Caco-2 (cell line): ENCODE results near the gene ZPR1. TPM values are rescaled to one million over a fixed set of nuclear protein-coding genes. Genes with fewer than 3 reads are reported as not detected.

Experiments
- BruUV-seq: library from RNA; stranded (reverse); fragments of 400-500 nt; replicated peaks from 2 replicates; lab custom pipeline; 2021; lab: Mats Ljungman, UMichigan
- CTCF ChIA-PET: fragments of 300-600 bp; sonication (Branson Sonifier 250); formaldehyde crosslinking; loops from one replicate; lab custom pipeline; 2022; ENCODE audit warnings: antibody characterized with exemption; lab: Charles Lee
- POLR2A ChIA-PET: fragments of 300-600 bp; sonication (Branson Sonifier 250); formaldehyde crosslinking; loops from one replicate; lab custom pipeline; 2022; ENCODE audit warnings: antibody characterized with exemption; lab: Charles Lee
- DNase-seq, 2 experiments: peaks; one replicate each; pipeline versions ENCODE4 v3.0.0 to v3.0.0-alpha.2; 2020 to 2022
- H3K27me3 ChIP-seq: replicated peaks from 2 replicates; pipeline ENCODE4 v1.6.0; 2011; ENCODE audit warnings: low read length; ENCODE audit not compliant: control insufficient read depth, insufficient read depth
- H3K36me3 ChIP-seq: 2 replicates; pipeline ENCODE4 v1.5.1; 2011; ENCODE audit warnings: low read length; ENCODE audit not compliant: control insufficient read depth, insufficient read depth
- H3K4me1 ChIP-seq: fragments of 250-450 bp; sonication (Bioruptor Pico); 2 replicates; pipeline ENCODE4 v1.5.1; 2020; ENCODE audit warnings: mild to moderate bottlenecking
- H3K4me3 ChIP-seq: 2 replicates; pipeline ENCODE4 v1.5.1; 2011; ENCODE audit warnings: low read depth, mild to moderate bottlenecking, control low read depth, low read length
- H3K9me3 ChIP-seq: fragments of 250-450 bp; sonication (Bioruptor Pico); 2 replicates; pipeline ENCODE4 v1.5.1; 2020; ENCODE audit warnings: mild to moderate bottlenecking, moderate library complexity
- H3K27ac Mint-ChIP-seq: one replicate; pipeline ENCODE4 v1.8.0; 2022; ENCODE audit warnings: mixed read lengths; ENCODE audit not compliant: unreplicated experiment
- H3K27me3 Mint-ChIP-seq: one replicate; pipeline ENCODE4 v1.8.0; 2022; ENCODE audit warnings: mixed read lengths; ENCODE audit not compliant: insufficient read depth, unreplicated experiment
- H3K36me3 Mint-ChIP-seq: one replicate; pipeline ENCODE4 v1.8.0; 2022; ENCODE audit warnings: mild to moderate bottlenecking, mixed read lengths; ENCODE audit not compliant: insufficient read depth, unreplicated experiment
- H3K4me1 Mint-ChIP-seq: one replicate; pipeline ENCODE4 v1.8.0; 2022; ENCODE audit warnings: low read depth, mixed read lengths; ENCODE audit not compliant: unreplicated experiment
- H3K4me3 Mint-ChIP-seq: one replicate; pipeline ENCODE4 v1.8.0; 2022; ENCODE audit warnings: mild to moderate bottlenecking, moderate library complexity, mixed read lengths; ENCODE audit not compliant: unreplicated experiment
- H3K9me3 Mint-ChIP-seq: one replicate; pipeline ENCODE4 v1.8.0; 2022; ENCODE audit warnings: mixed read lengths; ENCODE audit not compliant: unreplicated experiment
- CTCF ChIP-seq, 2 experiments: fragments of 200-600 bp in 1 of 2; IDR thresholded peaks; 1 replicate in 1 of 2; 2 replicates in 1 of 2; pipeline versions ENCODE4 v1.5.1 to v1.8.0; 2011 to 2022; ENCODE audit warnings: antibody characterized with exemption in 1 of 2, control low read depth in 1 of 2, inconsistent platforms in 1 of 2, low read depth in 1 of 2, low read length in 1 of 2, mild to moderate bottlenecking in 1 of 2, moderate library complexity in 1 of 2; ENCODE audit not compliant: insufficient read depth in 1 of 2, severe bottlenecking in 1 of 2, unreplicated experiment in 1 of 2
- intact Hi-C: fragments of 100-400 bp; cut with micrococcal nuclease; formaldehyde crosslinking; loops from one replicate; pipeline ENCODE4 v1.10.0; 2022; ENCODE audit not compliant: unreplicated experiment
- total RNA-seq: library from RNA; stranded (reverse); gene quantifications from 2 replicates; pipeline ENCODE4 v1.2.3, GENCODE V29; 2022

ZPR1 gene
- total RNA-seq, 1 experiment from 2014 or later, result 194 TPM

GRCh38 chr11:116791002-116791812, 3.4 kb upstream of the ZPR1 start:
- Mint-ChIP-seq H3K36me3 (peaks cover 19% of the 10 kb centered on the region), H3K27ac (peak overlapping the region; percentile 4), H3K27me3 (no peaks in the 10 kb centered on the region), H3K4me3 (no peak overlapping the region), H3K4me1 (peaks cover 41% of the 10 kb centered on the region), H3K9me3 (peaks cover 14% of the 10 kb centered on the region)
- H3K9me3 ChIP-seq, result no peaks in the 10 kb centered on the region; the same call in 1 of the 2 replicates
- peak; percentile 86 to 96 for TF ChIP-seq CTCF (IDR thresholded peaks at IDR 0.05; ENCODE audit: insufficient read depth in 1 of 2, low read depth in 1 of 2, low read length in 1 of 2, severe bottlenecking in 1 of 2, unreplicated experiment in 1 of 2)
- no peaks in the 10 kb centered on the region for H3K27me3 ChIP-seq
- peaks cover 1% of the 10 kb centered on the region; the same call in 1 of the 2 replicates for H3K36me3 ChIP-seq
- CTCF ChIA-PET, result interaction anchor here (0.6 to 5.5 kb wide), 22 partner anchors 8 to 436 kb away, joined by 3 to 52 read pairs (median 4); partner anchors contain the start of genes APOA1, APOA4 and APOC3
- POLR2A ChIA-PET, result interaction anchor here (1.3 to 2.1 kb wide), 2 partner anchors 38 to 46 kb away, joined by 8 to 11 read pairs; partner anchors contain the start of genes APOA1 and APOC3
- DNase-seq, result peak; percentile 79 to 84
- no peak overlapping the region for H3K4me3 ChIP-seq
- intact Hi-C loops, result loop anchor here (1.0 kb wide), 2 partner anchors 45 to 315 kb away; no protein-coding TSS in a partner anchor
- peaks cover 50% of the 10 kb centered on the region for H3K4me1 ChIP-seq
- BruUV-seq, result no TSS peak

- H3K27me3 Mint-ChIP-seq, result no peaks in the 10 kb centered on the region
- Histone ChIP-seq H3K27me3 (no peaks in the 10 kb centered on the region), H3K4me1 (peaks cover 56% of the 10 kb centered on the region), H3K9me3 (no peaks in the 10 kb centered on the region; the same call in 1 of the 2 replicates), H3K36me3 (peaks cover 4% of the 10 kb centered on the region; the same call in 1 of the 2 replicates), H3K4me3 (no peak overlapping the region)
- peaks cover 42% of the 10 kb centered on the region for H3K4me1 Mint-ChIP-seq
- H3K9me3 Mint-ChIP-seq, result peaks cover 14% of the 10 kb centered on the region
- TF ChIP-seq CTCF (IDR thresholded peaks at IDR 0.05; ENCODE audit: insufficient read depth in 1 of 2, low read depth in 1 of 2, low read length in 1 of 2, severe bottlenecking in 1 of 2, unreplicated experiment in 1 of 2), result no peak
- DNase-seq, result no peak
- BruUV-seq, result no TSS peak
- CTCF ChIA-PET, result interaction anchor here (0.6 to 5.5 kb wide), 18 partner anchors 7 to 436 kb away, joined by 3 to 52 read pairs (median 4); partner anchors contain the start of genes APOA1 and APOC3
- peak overlapping the region; percentile 4 for H3K27ac Mint-ChIP-seq
- H3K4me3 Mint-ChIP-seq, result no peak overlapping the region
- H3K36me3 Mint-ChIP-seq, result peaks cover 27% of the 10 kb centered on the region
- intact Hi-C loops, result loop anchor here (1.0 kb wide), 2 partner anchors 46 to 316 kb away; no protein-coding TSS in a partner anchor
- POLR2A ChIA-PET, result interaction anchor here (1.3 to 2.1 kb wide), 2 partner anchors 39 to 46 kb away, joined by 8 to 11 read pairs; partner anchors contain the start of genes APOA1 and APOC3
Measured at GRCh38 chr11:116790167-116791001, 2.6 kb upstream of the ZPR1 start.
